IPS DF 6.9 (cell line): ENCODE results near the gene BMP2K.
A peak's percentile ranks its signal among the peaks of the same experiment; 100 is the strongest.
"Not testable (repeated sequence)": the region's sequence is repeated elsewhere in the genome, so short reads cannot be mapped to it uniquely, and the experiment has no call there.

Experiments used
- DNase-seq: peaks from one replicate; pipeline ENCODE4 v3.0.0-alpha.2; 2013; ENCODE audit warnings: low read depth, low spot score
- H3K27ac ChIP-seq: one replicate; pipeline ENCODE4 v1.5.1; 2013; ENCODE audit warnings: low read length, control low read depth
- H3K27me3 ChIP-seq: 2 replicates; pipeline ENCODE4 v1.6.1; 2013; ENCODE audit warnings: mild to moderate bottlenecking, low read length; ENCODE audit not compliant: control insufficient read depth, insufficient read depth
- H3K36me3 ChIP-seq: 2 replicates; pipeline ENCODE4 v1.6.1; 2013; ENCODE audit warnings: low read length; ENCODE audit not compliant: control insufficient read depth, insufficient read depth
- H3K4me1 ChIP-seq: 2 replicates; pipeline ENCODE4 v1.6.1; 2013; ENCODE audit warnings: low read length; ENCODE audit not compliant: control insufficient read depth, insufficient read depth
- H3K4me3 ChIP-seq: 2 replicates; pipeline ENCODE4 v1.5.1; 2013; ENCODE audit warnings: mild to moderate bottlenecking, low read length
- H3K9me3 ChIP-seq: 2 replicates; pipeline ENCODE4 v1.6.1; 2013; ENCODE audit warnings: low read length, inconsistent platforms; ENCODE audit not compliant: control insufficient read depth, insufficient read depth
- WGBS: extraction: QIAGEN DNeasy Blood & Tissue Kit; methylation state at CpG from one replicate; pipeline ENCODE4 v1.1.7; 2013; ENCODE audit warnings: mixed read lengths, missing lambda C conversion rate; ENCODE audit not compliant: insufficient read length, insufficient coverage; 5-methylcytosine and 5-hydroxymethylcytosine counted together

BMP2K gene

DNA sequence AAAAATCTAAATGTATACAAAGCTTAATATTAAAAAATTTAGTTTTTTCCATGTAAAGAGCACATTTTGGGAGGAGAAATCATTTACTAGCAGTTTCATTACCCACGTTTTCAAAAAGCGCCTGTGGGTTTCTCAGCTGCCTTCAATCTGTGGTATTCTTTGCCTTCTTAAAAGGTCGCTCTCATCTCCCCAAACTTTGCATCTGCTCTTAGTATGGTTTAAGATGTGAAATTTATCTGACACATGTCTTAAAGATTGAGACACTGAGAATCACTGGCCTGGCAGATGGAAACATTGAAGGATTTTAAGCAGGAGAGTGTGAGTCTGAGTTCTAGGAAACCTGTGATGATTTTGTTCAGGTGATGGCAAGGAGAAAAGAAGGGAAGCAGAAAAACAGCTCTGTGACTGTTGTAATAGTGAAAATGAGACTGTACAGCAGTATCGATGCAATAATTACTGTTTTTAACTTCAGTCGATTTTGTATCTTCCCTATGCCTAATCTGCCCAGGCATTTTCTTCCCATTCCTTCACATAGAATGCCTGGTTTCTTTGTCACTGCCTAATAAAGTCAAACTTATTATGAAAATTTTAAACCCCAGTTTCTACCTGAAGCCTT is 87.2 kb downstream of the BMP2K start:
- Histone ChIP-seq H3K4me3 (no peak overlapping the region), H3K36me3 (no peaks in the 10 kb centered on the region), H3K4me1 (no peaks in the 10 kb centered on the region), H3K27me3 (no peaks in the 10 kb centered on the region), H3K27ac (no peak overlapping the region), H3K9me3 (no peaks in the 10 kb centered on the region)
- no peak for DNase-seq
- no CpG with 5 or more reads among the region's 5 CpGs for WGBS

DNA sequence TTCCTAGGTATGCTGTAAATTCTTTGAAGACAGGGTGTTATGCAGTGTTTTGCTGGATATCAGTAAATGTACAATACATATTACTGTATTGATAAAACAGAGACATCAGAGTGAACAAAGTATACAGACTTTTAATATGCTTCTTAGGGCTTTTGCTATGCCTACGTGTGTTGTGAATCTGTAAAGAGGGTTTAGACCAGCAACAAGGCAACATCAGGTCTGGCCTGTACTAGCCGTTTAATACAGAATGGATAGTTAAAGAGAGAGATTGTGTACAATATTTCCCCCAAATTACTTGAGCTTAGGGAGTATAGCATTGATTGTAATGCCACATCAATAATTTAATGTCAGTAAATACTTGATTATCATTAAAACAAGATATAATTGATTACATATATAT is 87.8 kb downstream of the BMP2K start:
- no peak for DNase-seq
- no CpG with 5 or more reads among the region's 2 CpGs for WGBS
- H3K4me1 ChIP-seq: no peaks in the 10 kb centered on the region
- no peak overlapping the region for H3K27ac ChIP-seq
- no peak overlapping the region for H3K4me3 ChIP-seq
- no peaks in the 10 kb centered on the region for H3K27me3 ChIP-seq
- no peaks in the 10 kb centered on the region for H3K9me3 ChIP-seq
- no peaks in the 10 kb centered on the region for H3K36me3 ChIP-seq

DNA sequence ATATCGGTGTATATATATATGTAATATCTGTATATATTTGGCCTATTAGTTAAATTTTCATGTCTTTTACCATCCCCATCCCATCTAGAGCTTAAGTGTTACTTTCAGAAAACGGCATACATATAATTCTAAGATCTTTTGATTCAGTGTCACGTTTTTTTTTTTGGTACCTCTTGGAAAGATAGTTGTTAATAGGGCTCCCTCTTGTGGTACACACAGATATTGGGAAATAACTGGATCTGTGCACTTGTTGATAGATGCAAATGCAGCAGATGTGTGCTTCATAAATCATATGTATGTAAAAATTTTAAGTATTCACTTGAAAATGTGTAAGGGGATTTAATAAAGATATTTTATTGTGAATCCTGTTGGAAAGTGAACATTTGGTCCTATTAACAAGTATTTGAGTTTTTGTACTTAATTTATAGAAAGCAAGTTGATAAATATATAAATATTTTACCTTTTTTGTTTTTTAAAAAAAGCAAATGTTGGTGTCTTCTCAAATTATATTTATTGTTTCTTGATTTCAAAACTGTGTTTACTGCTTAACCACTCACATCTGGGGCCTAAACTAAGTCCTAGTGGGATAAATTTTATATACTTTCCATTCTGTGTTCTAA is 88.4 kb downstream of the BMP2K start:
- no peaks in the 10 kb centered on the region for H3K27me3 ChIP-seq
- H3K36me3 ChIP-seq: no peaks in the 10 kb centered on the region
- peak; percentile 22 for DNase-seq
- no peak overlapping the region for H3K4me3 ChIP-seq
- no CpG with 5 or more reads among the region's 3 CpGs for WGBS
- no peak overlapping the region for H3K27ac ChIP-seq
- H3K9me3 ChIP-seq: no peaks in the 10 kb centered on the region
- no peaks in the 10 kb centered on the region for H3K4me1 ChIP-seq

DNA sequence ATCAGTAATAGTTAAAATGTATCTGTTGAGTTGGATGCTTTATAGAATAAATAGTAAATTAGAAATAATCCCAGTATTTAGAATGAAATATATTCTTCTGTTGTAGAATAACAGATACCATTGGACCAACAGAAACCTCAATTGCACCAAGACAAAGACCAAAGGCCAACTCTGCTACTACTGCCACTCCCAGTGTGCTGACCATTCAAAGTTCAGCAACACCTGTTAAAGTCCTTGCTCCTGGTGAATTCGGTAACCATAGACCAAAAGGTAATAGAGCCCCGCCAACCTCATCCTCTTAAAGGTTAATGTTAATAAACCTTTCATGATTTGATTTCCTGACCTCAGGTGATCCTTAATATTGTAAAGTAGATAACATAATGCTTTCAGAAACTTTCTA is 89.3 kb downstream of the BMP2K start:
- Histone ChIP-seq H3K9me3 (no peaks in the 10 kb centered on the region), H3K27ac (no peak overlapping the region), H3K36me3 (no peaks in the 10 kb centered on the region), H3K27me3 (no peaks in the 10 kb centered on the region), H3K4me1 (no peaks in the 10 kb centered on the region), H3K4me3 (no peak overlapping the region)
- no peak for DNase-seq
- no CpG with 5 or more reads among the region's 2 CpGs for WGBS

DNA sequence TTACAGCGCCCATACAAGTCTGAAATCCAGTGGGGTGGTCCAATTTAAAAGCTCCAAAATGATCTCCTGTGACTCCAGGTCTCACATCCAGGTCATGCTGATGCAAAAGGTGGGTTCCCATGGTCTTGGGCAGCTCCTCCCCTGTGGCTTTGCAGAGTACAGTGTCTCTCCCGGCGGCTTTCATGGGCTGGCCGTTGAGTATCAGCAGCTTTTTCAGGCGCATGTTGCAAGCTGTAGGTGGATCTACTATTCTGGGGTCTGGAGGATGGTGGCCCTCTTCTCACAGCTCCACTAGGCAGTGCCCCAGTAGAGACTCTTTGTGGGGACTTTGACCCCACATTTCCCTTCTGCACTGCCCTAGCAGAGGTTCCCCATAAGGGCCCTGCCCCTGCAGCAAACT is 92.6 kb downstream of the BMP2K start:
- WGBS: no CpG with 5 or more reads among the region's 5 CpGs
- H3K4me3 ChIP-seq, H3K4me1 ChIP-seq, H3K27ac ChIP-seq, H3K36me3 ChIP-seq, DNase-seq, H3K27me3 ChIP-seq, H3K9me3 ChIP-seq: not testable (repeated sequence)

DNA sequence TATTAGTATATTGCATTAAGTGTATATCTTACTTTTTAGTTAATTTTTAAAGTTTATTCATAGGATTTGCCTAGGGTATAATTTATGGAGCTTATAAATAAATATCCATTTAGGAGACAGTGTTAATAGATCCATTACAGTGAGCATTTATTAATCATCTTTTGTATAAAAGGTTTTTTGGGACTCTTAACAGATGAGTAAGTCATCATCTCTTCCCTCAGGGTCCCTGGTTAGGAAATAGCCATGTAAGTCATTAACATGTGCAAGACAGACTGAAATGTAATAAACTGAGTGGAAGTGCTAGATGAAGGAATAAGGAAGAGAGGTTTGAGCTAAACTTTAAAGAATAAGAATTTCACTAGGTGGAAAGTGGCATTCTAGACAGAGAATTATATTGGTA is 93.9 kb downstream of the BMP2K start:
- Histone ChIP-seq H3K9me3 (no peaks in the 10 kb centered on the region), H3K36me3 (peaks cover 9% of the 10 kb centered on the region; the same call in 1 of the 2 replicates), H3K27me3 (no peaks in the 10 kb centered on the region), H3K27ac (no peak overlapping the region), H3K4me3 (no peak overlapping the region), H3K4me1 (no peaks in the 10 kb centered on the region)
- DNase-seq: no peak

DNA sequence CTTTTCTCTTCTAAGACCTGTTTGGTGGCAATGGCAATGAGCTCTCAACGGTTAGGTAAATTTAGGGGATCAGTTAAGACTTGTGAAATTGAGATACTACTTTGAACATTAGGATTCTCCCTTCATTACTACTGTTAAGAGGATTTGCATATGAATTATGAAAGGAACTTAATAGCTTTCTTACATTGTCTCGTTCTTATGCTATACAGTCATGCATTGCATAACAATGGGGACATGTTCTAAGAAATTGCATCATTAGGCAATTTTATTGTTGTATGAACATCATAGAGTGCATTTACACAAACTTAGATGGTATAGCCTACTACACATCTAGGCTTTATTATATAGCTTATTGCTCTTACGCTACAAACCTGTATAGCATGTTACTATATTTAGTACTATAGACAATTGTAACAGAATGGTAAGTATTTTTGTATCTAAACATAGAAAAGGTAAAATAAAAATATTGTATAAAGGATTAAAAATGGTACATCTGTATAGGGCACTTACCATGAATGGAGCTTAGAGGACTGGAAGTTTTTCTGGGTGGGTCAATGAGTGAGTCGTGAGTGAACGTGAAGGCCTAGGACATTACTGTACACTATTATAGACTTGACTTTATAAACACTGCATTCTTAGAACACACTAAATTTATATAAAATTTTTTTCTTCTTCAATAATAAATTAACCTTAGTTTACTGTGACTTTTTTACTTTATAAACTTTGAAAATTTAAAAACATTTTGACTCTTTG is 100.6 kb downstream of the BMP2K start:
- no peak overlapping the region for H3K27ac ChIP-seq
- no CpG with 5 or more reads among the region's 5 CpGs for WGBS

DNA sequence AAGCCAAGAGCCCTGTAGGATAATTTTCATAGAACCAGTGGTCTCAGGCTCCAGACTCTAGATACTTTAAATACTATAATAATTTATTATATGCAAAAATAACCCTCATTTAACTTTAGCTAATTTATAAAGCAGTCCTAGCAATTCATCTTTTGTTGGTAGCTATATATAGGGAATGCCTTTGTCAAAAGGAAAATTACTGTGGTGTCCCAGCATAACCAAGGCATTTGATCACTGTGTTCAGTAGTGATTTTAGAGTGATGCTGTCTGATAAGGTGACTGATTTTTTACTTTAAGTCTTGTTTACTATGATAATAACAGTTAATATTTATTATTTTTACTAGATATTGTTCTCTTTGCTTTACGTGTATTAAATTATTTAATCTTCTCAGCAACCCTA is 101.9 kb downstream of the BMP2K start:
- no peak for DNase-seq
- H3K36me3 ChIP-seq: peaks cover 3% of the 10 kb centered on the region; the same call in 1 of the 2 replicates
- H3K4me3 ChIP-seq: no peak overlapping the region
- H3K4me1 ChIP-seq: no peaks in the 10 kb centered on the region
- H3K27ac ChIP-seq: no peak overlapping the region
- no CpG with 5 or more reads among the region's 1 CpG for WGBS
- no peaks in the 10 kb centered on the region for H3K27me3 ChIP-seq
- no peaks in the 10 kb centered on the region for H3K9me3 ChIP-seq

More for the DNA sequence above, 100.6 kb downstream of the BMP2K start:
- Histone ChIP-seq H3K36me3 (peaks cover 9% of the 10 kb centered on the region; the same call in 1 of the 2 replicates), H3K4me1 (no peaks in the 10 kb centered on the region), H3K4me3 (no peak overlapping the region), H3K9me3 (no peaks in the 10 kb centered on the region), H3K27me3 (no peaks in the 10 kb centered on the region)
- no peak for DNase-seq

DNA sequence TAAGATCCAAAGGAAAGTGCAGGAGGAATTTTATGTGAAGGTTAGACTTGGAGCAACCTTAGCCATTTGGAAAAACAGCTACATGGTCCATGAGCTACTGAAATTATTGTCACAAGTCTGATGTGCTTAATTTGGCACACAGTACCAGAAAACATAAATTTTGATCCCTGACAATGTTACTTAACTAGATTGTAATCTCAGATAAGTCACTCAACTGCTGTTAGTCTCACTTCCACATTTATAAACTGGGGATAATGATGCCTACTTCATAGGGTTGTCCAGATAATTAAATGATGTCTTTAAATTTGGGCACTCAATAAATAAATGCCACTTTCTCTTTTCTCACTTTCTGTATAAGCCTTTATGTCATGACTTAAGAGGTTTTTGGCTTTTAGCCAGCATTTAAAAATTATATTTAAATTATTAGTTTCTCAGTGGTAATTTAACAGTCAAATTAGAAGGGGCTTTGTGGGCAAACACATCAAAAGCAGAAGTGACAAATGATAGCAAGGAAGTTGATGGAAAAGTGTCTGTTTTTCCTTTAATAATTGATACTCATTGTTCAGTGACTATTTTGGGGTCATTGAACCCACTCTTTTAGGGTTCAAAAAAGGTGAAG is 104.8 kb downstream of the BMP2K start:
- no peaks in the 10 kb centered on the region for H3K27me3 ChIP-seq
- DNase-seq: no peak
- no peaks in the 10 kb centered on the region for H3K9me3 ChIP-seq
- H3K4me1 ChIP-seq: no peaks in the 10 kb centered on the region
- H3K4me3 ChIP-seq: no peak overlapping the region
- no peaks in the 10 kb centered on the region for H3K36me3 ChIP-seq
- no peak overlapping the region for H3K27ac ChIP-seq

DNA sequence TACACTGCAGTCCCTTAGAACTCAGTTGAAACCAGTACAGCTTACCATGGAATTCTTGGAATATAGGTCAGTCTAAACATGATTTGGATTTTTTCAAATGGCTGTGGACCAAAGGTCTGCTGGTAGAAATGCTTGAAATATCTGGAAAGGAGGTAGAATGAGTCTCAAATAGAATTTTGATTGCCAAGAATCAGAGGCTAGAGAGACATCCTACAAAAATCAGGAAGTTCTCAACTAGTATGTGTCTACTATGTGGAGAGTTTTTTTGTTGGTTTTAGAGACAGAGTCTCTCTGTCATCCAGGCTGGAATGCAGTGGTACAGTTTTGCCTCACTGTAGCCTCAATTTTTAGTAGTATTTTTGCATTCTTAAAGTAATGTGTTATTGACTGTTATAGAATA is 109.4 kb downstream of the BMP2K start:
- Histone ChIP-seq H3K9me3 (no peaks in the 10 kb centered on the region), H3K36me3 (no peaks in the 10 kb centered on the region; the same call in 1 of the 2 replicates), H3K4me1 (no peaks in the 10 kb centered on the region), H3K4me3 (no peak overlapping the region), H3K27ac (no peak overlapping the region), H3K27me3 (no peaks in the 10 kb centered on the region)
- no peak for DNase-seq
